ENCODE measurements around the gene KRT17. TPM values are rescaled to one million over a fixed set of nuclear protein-coding genes. Genes with fewer than 3 reads are reported as not detected.

Gene KRT17
- total and polyA plus RNA-seq, 2 donors = 195 to 2,044 TPM

- WGBS = 96% methylated on average over 7 of the region's 7 CpGs
- H3K27me3 ChIP-seq (ENCODE audit: control insufficient read depth in 2 of 2, insufficient read depth in 1 of 2, low read length in 1 of 2) = no peaks in the 10 kb centered on the region
- no peaks in the 10 kb centered on the region for H3K4me1 ChIP-seq (ENCODE audit: control insufficient read depth in 2 of 2, insufficient read depth in 2 of 2, low read length in 2 of 2)
- no peaks in the 10 kb centered on the region for H3K36me3 ChIP-seq (ENCODE audit: control insufficient read depth in 2 of 2, insufficient read depth in 2 of 2, low read length in 1 of 2)
- H3K4me3 ChIP-seq (ENCODE audit: low read length in 2 of 2) = no peak overlapping the region
- H3K27ac ChIP-seq (ENCODE audit: low read depth in 1 of 2, low read length in 1 of 2) = no peak overlapping the region
- DNase-seq (ENCODE audit: low read depth in 6 of 9, low spot score in 9 of 9) = no peak
- H3K9me3 ChIP-seq (ENCODE audit: control insufficient read depth in 2 of 2, insufficient read depth in 1 of 2, low read length in 1 of 2) = no peaks in the 10 kb centered on the region
Observed at GRCh38 chr17:41639492-41640473, 15.4 kb upstream of the KRT17 start.

GRCh38 chr17:41638941-41639340 lies 14.6 kb upstream of the KRT17 start:
- Histone ChIP-seq H3K27ac (ENCODE audit: low read depth in 1 of 2, low read length in 1 of 2) (no peak overlapping the region), H3K4me3 (ENCODE audit: low read length in 2 of 2) (no peak overlapping the region), H3K27me3 (ENCODE audit: control insufficient read depth in 2 of 2, insufficient read depth in 1 of 2, low read length in 1 of 2) (no peaks in the 10 kb centered on the region), H3K4me1 (ENCODE audit: control insufficient read depth in 2 of 2, insufficient read depth in 2 of 2, low read length in 2 of 2) (no peaks in the 10 kb centered on the region), H3K36me3 (ENCODE audit: control insufficient read depth in 2 of 2, insufficient read depth in 2 of 2, low read length in 1 of 2) (no peaks in the 10 kb centered on the region), H3K9me3 (ENCODE audit: control insufficient read depth in 2 of 2, insufficient read depth in 1 of 2, low read length in 1 of 2) (no peaks in the 10 kb centered on the region)
- 89% methylated on average over 6 of the region's 6 CpGs for WGBS
- DNase-seq (ENCODE audit: low read depth in 6 of 9, low spot score in 9 of 9) = no peak

GRCh38 chr17:41638194-41638593 lies 13.8 kb upstream of the KRT17 start:
- no peaks in the 10 kb centered on the region for H3K27me3 ChIP-seq (ENCODE audit: control insufficient read depth in 2 of 2, insufficient read depth in 1 of 2, low read length in 1 of 2)
- H3K36me3 ChIP-seq (ENCODE audit: control insufficient read depth in 2 of 2, insufficient read depth in 2 of 2, low read length in 1 of 2) = no peaks in the 10 kb centered on the region
- no peak overlapping the region for H3K4me3 ChIP-seq (ENCODE audit: low read length in 2 of 2)
- H3K4me1 ChIP-seq (ENCODE audit: control insufficient read depth in 2 of 2, insufficient read depth in 2 of 2, low read length in 2 of 2) = no peaks in the 10 kb centered on the region
- no peak overlapping the region for H3K27ac ChIP-seq (ENCODE audit: low read depth in 1 of 2, low read length in 1 of 2)
- no peaks in the 10 kb centered on the region for H3K9me3 ChIP-seq (ENCODE audit: control insufficient read depth in 2 of 2, insufficient read depth in 1 of 2, low read length in 1 of 2)
- no peak for DNase-seq (ENCODE audit: low read depth in 6 of 9, low spot score in 9 of 9)
- 84% methylated on average over 5 of the region's 5 CpGs for WGBS

- Histone ChIP-seq H3K36me3 (ENCODE audit: control insufficient read depth in 2 of 2, insufficient read depth in 2 of 2, low read length in 1 of 2) (no peaks in the 10 kb centered on the region), H3K9me3 (ENCODE audit: control insufficient read depth in 2 of 2, insufficient read depth in 1 of 2, low read length in 1 of 2) (no peaks in the 10 kb centered on the region), H3K27me3 (ENCODE audit: control insufficient read depth in 2 of 2, insufficient read depth in 1 of 2, low read length in 1 of 2) (no peaks in the 10 kb centered on the region), H3K27ac (ENCODE audit: low read depth in 1 of 2, low read length in 1 of 2) (no peak overlapping the region), H3K4me3 (ENCODE audit: low read length in 2 of 2) (no peak overlapping the region), H3K4me1 (ENCODE audit: control insufficient read depth in 2 of 2, insufficient read depth in 2 of 2, low read length in 2 of 2) (no peaks in the 10 kb centered on the region)
- WGBS = 93% methylated on average over 9 of the region's 9 CpGs
- no peak for DNase-seq (ENCODE audit: low read depth in 6 of 9, low spot score in 9 of 9)
Observed at GRCh38 chr17:41636652-41637051, 12.3 kb upstream of the KRT17 start.

GRCh38 chr17:41635121-41636097 lies 11.0 kb upstream of the KRT17 start:
- H3K4me3 ChIP-seq (ENCODE audit: low read length in 2 of 2) = no peak overlapping the region
- H3K4me1 ChIP-seq (ENCODE audit: control insufficient read depth in 2 of 2, insufficient read depth in 2 of 2, low read length in 2 of 2) = no peaks in the 10 kb centered on the region
- no peak overlapping the region for H3K27ac ChIP-seq (ENCODE audit: low read depth in 1 of 2, low read length in 1 of 2)
- no peaks in the 10 kb centered on the region for H3K9me3 ChIP-seq (ENCODE audit: control insufficient read depth in 2 of 2, insufficient read depth in 1 of 2, low read length in 1 of 2)
- no peaks in the 10 kb centered on the region for H3K36me3 ChIP-seq (ENCODE audit: control insufficient read depth in 2 of 2, insufficient read depth in 2 of 2, low read length in 1 of 2)
- H3K27me3 ChIP-seq (ENCODE audit: control insufficient read depth in 2 of 2, insufficient read depth in 1 of 2, low read length in 1 of 2) = no peaks in the 10 kb centered on the region
- WGBS = 85% methylated on average over 28 of the region's 28 CpGs
- DNase-seq (ENCODE audit: low read depth in 6 of 9, low spot score in 9 of 9) = no peak

- H3K4me3 ChIP-seq (ENCODE audit: low read length in 2 of 2) = no peak overlapping the region
- no peaks in the 10 kb centered on the region for H3K4me1 ChIP-seq (ENCODE audit: control insufficient read depth in 2 of 2, insufficient read depth in 2 of 2, low read length in 2 of 2)
- H3K27ac ChIP-seq (ENCODE audit: low read depth in 1 of 2, low read length in 1 of 2) = no peak overlapping the region
- H3K9me3 ChIP-seq (ENCODE audit: control insufficient read depth in 2 of 2, insufficient read depth in 1 of 2, low read length in 1 of 2) = no peaks in the 10 kb centered on the region
- H3K27me3 ChIP-seq (ENCODE audit: control insufficient read depth in 2 of 2, insufficient read depth in 1 of 2, low read length in 1 of 2) = no peaks in the 10 kb centered on the region
- 87% methylated on average over 7 of the region's 7 CpGs for WGBS
- DNase-seq (ENCODE audit: low read depth in 6 of 9, low spot score in 9 of 9) = no peak
- no peaks in the 10 kb centered on the region for H3K36me3 ChIP-seq (ENCODE audit: control insufficient read depth in 2 of 2, insufficient read depth in 2 of 2, low read length in 1 of 2)
Observed at GRCh38 chr17:41634639-41635038, 10.3 kb upstream of the KRT17 start.

- DNase-seq (ENCODE audit: low read depth in 6 of 9, low spot score in 9 of 9) = no peak
- 93% methylated on average over 14 of the region's 14 CpGs for WGBS
- Histone ChIP-seq H3K4me1 (ENCODE audit: control insufficient read depth in 2 of 2, insufficient read depth in 2 of 2, low read length in 2 of 2) (peaks cover 0 to 3% of the 10 kb centered on the region in 2 donors), H3K9me3 (ENCODE audit: control insufficient read depth in 2 of 2, insufficient read depth in 1 of 2, low read length in 1 of 2) (no peaks in the 10 kb centered on the region), H3K27ac (ENCODE audit: low read depth in 1 of 2, low read length in 1 of 2) (no peak overlapping the region), H3K4me3 (ENCODE audit: low read length in 2 of 2) (no peak overlapping the region), H3K27me3 (ENCODE audit: control insufficient read depth in 2 of 2, insufficient read depth in 1 of 2, low read length in 1 of 2) (no peaks in the 10 kb centered on the region), H3K36me3 (ENCODE audit: control insufficient read depth in 2 of 2, insufficient read depth in 2 of 2, low read length in 1 of 2) (no peaks in the 10 kb centered on the region)
Observed at GRCh38 chr17:41633556-41634199, 9.3 kb upstream of the KRT17 start.

- Histone ChIP-seq H3K27me3 (ENCODE audit: control insufficient read depth in 2 of 2, insufficient read depth in 1 of 2, low read length in 1 of 2) (no peaks in the 10 kb centered on the region), H3K27ac (ENCODE audit: low read depth in 1 of 2, low read length in 1 of 2) (no peak overlapping the region), H3K4me1 (ENCODE audit: control insufficient read depth in 2 of 2, insufficient read depth in 2 of 2, low read length in 2 of 2) (peaks cover 0 to 3% of the 10 kb centered on the region in 2 donors), H3K9me3 (ENCODE audit: control insufficient read depth in 2 of 2, insufficient read depth in 1 of 2, low read length in 1 of 2) (no peaks in the 10 kb centered on the region), H3K36me3 (ENCODE audit: control insufficient read depth in 2 of 2, insufficient read depth in 2 of 2, low read length in 1 of 2) (no peaks in the 10 kb centered on the region), H3K4me3 (ENCODE audit: low read length in 2 of 2) (no peak overlapping the region)
- no peak for DNase-seq (ENCODE audit: low read depth in 6 of 9, low spot score in 9 of 9)
- WGBS = 74% methylated on average over 5 of the region's 5 CpGs
Observed at GRCh38 chr17:41632482-41633105, 8.2 kb upstream of the KRT17 start.
